ENCODE data around the gene ENG.

DNA sequence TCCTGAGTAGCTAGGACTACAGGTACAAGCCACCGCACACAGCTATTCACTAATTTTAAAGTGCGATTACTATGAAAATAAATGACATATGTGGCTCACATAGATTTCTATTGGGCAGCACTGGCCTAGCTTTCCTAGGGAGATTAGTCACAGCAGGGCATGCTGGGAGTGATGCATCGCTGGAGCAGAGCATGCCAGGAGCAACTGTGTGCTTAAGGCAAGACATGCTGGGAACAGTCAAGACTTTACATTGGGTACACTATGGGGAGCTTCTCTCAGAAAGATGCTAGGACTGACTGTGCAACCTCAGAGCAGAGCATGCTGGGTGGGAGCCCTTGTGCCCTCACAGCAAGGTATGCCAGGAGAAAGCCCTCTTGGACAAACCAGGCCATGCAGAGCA lies 35.6 kb upstream of the ENG start:
- TF ChIP-seq CTCF (conservative IDR thresholded peaks at IDR 0.05 in 1 of 2, IDR thresholded peaks at IDR 0.05 in 1 of 2; ENCODE audit: extremely low read depth in 1 of 2, insufficient read depth in 1 of 2, low read depth in 1 of 2, low read length in 2 of 2): no peak
- TF ChIP-seq EZH2 (IDR thresholded peaks at IDR 0.05; ENCODE audit: borderline replicate concordance, low read length): no peak
